Neural progenitor cell (in vitro differentiated cells): ENCODE results near the gene OR52K1. TPM values are rescaled to one million over a fixed set of nuclear protein-coding genes. Genes with fewer than 3 reads are reported as not detected.

ENCODE experiments used
- DNase-seq: peaks from one replicate; pipeline ENCODE4 v3.0.0-alpha.2; 2016; ENCODE audit warnings: low spot score
- H2AFZ ChIP-seq: fragments of 200-600 bp; sonication (generic); replicated peaks from 2 replicates; pipeline ENCODE4 v1.6.1; 2016; ENCODE audit warnings: antibody characterized with exemption
- H3F3A ChIP-seq: fragments of 200-600 bp; sonication (generic); 2 replicates; pipeline ENCODE4 v1.6.1; 2016; ENCODE audit warnings: antibody characterized with exemption, low read depth
- H3K27ac ChIP-seq: fragments of 200-600 bp; sonication (generic); 2 replicates; pipeline ENCODE4 v1.5.1; 2016; ENCODE audit warnings: mild to moderate bottlenecking
- H3K27me3 ChIP-seq: fragments of 200-600 bp; sonication (generic); 2 replicates; pipeline ENCODE4 v1.6.1; 2016; ENCODE audit warnings: mild to moderate bottlenecking, moderate library complexity
- H3K36me3 ChIP-seq: fragments of 200-600 bp; sonication (generic); 2 replicates; pipeline ENCODE4 v1.5.1; 2016
- H3K4me1 ChIP-seq: fragments of 200-600 bp; sonication (generic); 2 replicates; pipeline ENCODE4 v1.6.1; 2016; ENCODE audit warnings: mixed run types
- H3K4me2 ChIP-seq: fragments of 200-600 bp; sonication (generic); 2 replicates; pipeline ENCODE4 v1.6.1; 2016
- H3K4me3 ChIP-seq: fragments of 200-600 bp; sonication (generic); 2 replicates; pipeline ENCODE4 v1.5.1; 2016
- H3K79me2 ChIP-seq: fragments of 200-600 bp; sonication (generic); 2 replicates; pipeline ENCODE4 v1.6.1; 2016; ENCODE audit warnings: low read depth
- H3K9ac ChIP-seq: fragments of 200-600 bp; sonication (generic); 2 replicates; pipeline ENCODE4 v1.6.1; 2016
- H3K9me3 ChIP-seq: fragments of 200-600 bp; sonication (generic); 2 replicates; pipeline ENCODE4 v1.5.1; 2016; ENCODE audit warnings: low read depth
- H4K20me1 ChIP-seq: fragments of 200-600 bp; sonication (generic); 2 replicates; pipeline ENCODE4 v1.6.1; 2016; ENCODE audit warnings: low read depth
- H3K27ac Mint-ChIP-seq: 3 replicates; pipeline ENCODE4 v1.8.0; 2021; ENCODE audit warnings: mixed read lengths
- H3K27me3 Mint-ChIP-seq: 2 replicates; pipeline ENCODE4 v1.8.0; 2022; ENCODE audit warnings: low read depth, mild to moderate bottlenecking, inconsistent platforms, moderate library complexity, mixed read lengths; ENCODE audit not compliant: insufficient read depth
- H3K36me3 Mint-ChIP-seq: 3 replicates; pipeline ENCODE4 v1.8.0; 2021; ENCODE audit warnings: mixed read lengths
- H3K4me1 Mint-ChIP-seq: 3 replicates; pipeline ENCODE4 v1.8.0; 2021; ENCODE audit warnings: mixed read lengths
- H3K4me3 Mint-ChIP-seq: 3 replicates; pipeline ENCODE4 v1.8.0; 2021; ENCODE audit warnings: mild to moderate bottlenecking, moderate library complexity, mixed read lengths
- H3K9me3 Mint-ChIP-seq: 3 replicates; pipeline ENCODE4 v1.8.0; 2020; ENCODE audit warnings: mixed read lengths
- EZH2 ChIP-seq: fragments of 200-600 bp; sonication (generic); IDR thresholded peaks from 2 replicates; pipeline ENCODE4 v1.6.1; 2017; ENCODE audit warnings: antibody characterized with exemption, mild to moderate bottlenecking, moderate library complexity
- EZH2phosphoT487 ChIP-seq: fragments of 200-600 bp; sonication (generic); IDR thresholded peaks from 2 replicates; pipeline ENCODE4 v1.6.1; 2017; ENCODE audit warnings: antibody characterized with exemption
- total RNA-seq: library from RNA; depleted of rRNA; stranded (reverse); fragments of >200 nt; gene quantifications from 2 replicates; pipeline ENCODE4 v1.2.3, GENCODE V29; 2015; ENCODE audit warnings: low replicate concordance
- TF ChIP-seq, protein P1 (sequence below): fragments of 200-600 bp; sonication (generic); IDR thresholded peaks from 2 replicates; pipeline ENCODE4 v1.5.1; 2017; ENCODE audit warnings: antibody characterized with exemption, mild to moderate bottlenecking

Gene OR52K1
- total RNA-seq, 1 donor from 2014 or later: not detected

DNA sequence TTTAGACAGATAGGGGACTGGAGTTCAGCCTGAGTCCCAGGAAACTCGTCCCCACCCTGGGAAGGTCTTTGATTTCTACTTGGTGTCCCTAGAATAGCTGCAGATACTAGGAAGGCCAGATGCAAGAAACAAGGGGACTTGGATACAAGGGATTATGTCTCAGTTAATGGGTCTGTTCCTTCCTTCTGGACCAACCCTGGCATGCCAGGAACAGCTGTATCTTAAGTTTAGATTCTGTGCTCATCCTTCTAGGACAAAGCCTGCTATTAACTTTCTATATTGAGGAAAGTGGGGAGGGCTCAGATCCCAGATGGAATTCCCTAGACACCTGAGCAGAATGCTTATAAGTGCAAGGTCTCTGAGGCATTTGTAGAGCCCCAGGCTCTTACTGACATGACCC is 58.6 kb downstream of the OR52K1 start:
- Histone ChIP-seq H3K27me3 (no peaks in the 10 kb centered on the region), H4K20me1 (no peaks in the 10 kb centered on the region), H3K27ac (no peak overlapping the region), H3K36me3 (no peaks in the 10 kb centered on the region), H3K9ac (no peak overlapping the region), H3K4me3 (no peak overlapping the region), H3K79me2 (no peaks in the 10 kb centered on the region), H3K4me2 (no peak overlapping the region), H3K4me1 (no peaks in the 10 kb centered on the region), H3F3A (no peaks in the 10 kb centered on the region), H3K9me3 (no peaks in the 10 kb centered on the region), H2AFZ (no peak overlapping the region)
- no peak overlapping the region for H3K4me3 Mint-ChIP-seq
- H3K27ac Mint-ChIP-seq: no peak overlapping the region
- no peaks in the 10 kb centered on the region for H3K36me3 Mint-ChIP-seq
- no peak for DNase-seq
- H3K27me3 Mint-ChIP-seq: no peaks in the 10 kb centered on the region
- TF ChIP-seq EZH2phosphoT487 (no peak), EZH2 (no peak)
- TF ChIP-seq, protein P1, sequence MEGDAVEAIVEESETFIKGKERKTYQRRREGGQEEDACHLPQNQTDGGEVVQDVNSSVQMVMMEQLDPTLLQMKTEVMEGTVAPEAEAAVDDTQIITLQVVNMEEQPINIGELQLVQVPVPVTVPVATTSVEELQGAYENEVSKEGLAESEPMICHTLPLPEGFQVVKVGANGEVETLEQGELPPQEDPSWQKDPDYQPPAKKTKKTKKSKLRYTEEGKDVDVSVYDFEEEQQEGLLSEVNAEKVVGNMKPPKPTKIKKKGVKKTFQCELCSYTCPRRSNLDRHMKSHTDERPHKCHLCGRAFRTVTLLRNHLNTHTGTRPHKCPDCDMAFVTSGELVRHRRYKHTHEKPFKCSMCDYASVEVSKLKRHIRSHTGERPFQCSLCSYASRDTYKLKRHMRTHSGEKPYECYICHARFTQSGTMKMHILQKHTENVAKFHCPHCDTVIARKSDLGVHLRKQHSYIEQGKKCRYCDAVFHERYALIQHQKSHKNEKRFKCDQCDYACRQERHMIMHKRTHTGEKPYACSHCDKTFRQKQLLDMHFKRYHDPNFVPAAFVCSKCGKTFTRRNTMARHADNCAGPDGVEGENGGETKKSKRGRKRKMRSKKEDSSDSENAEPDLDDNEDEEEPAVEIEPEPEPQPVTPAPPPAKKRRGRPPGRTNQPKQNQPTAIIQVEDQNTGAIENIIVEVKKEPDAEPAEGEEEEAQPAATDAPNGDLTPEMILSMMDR: no peak
- H3K4me1 Mint-ChIP-seq: no peaks in the 10 kb centered on the region
- H3K9me3 Mint-ChIP-seq: no peaks in the 10 kb centered on the region

Other genes with a start within 250 kb of the OR52K1 start
- not detected in 2 replicates for gene OR52B4, start 114.3 kb upstream of the OR52K1 start, total RNA-seq
- gene TRIM21, start 88.9 kb upstream of the OR52K1 start, total RNA-seq: 9.7 and 9.9 TPM in 2 replicates
- not detected in 2 replicates for gene OR52K2, start 33.4 kb upstream of the OR52K1 start, total RNA-seq
- gene OR52M1, start 62.5 kb downstream of the OR52K1 start, total RNA-seq: not detected in 2 replicates
- not detected in 2 replicates for gene OR52I2, start 99.1 kb downstream of the OR52K1 start, total RNA-seq
- not detected in 2 replicates for gene OR52I1, start 111.4 kb downstream of the OR52K1 start, total RNA-seq
- 10.5 and 19.5 TPM in 2 replicates for gene TRIM68, start 125.6 kb downstream of the OR52K1 start, total RNA-seq
- not detected in 2 replicates for gene OR51D1, start 154.8 kb downstream of the OR52K1 start, total RNA-seq
- gene OR51E1, start 161.3 kb downstream of the OR52K1 start, total RNA-seq: not detected in 2 replicates
- not detected in 2 replicates for gene OR51E2, start 215.2 kb downstream of the OR52K1 start, total RNA-seq
- not detected in 2 replicates for gene MMP26, start 222.1 kb downstream of the OR52K1 start, total RNA-seq